Bronchial epithelial cell (primary cell): ENCODE data around the gene RARA. TPM values are rescaled to one million over a fixed set of nuclear protein-coding genes. Genes with fewer than 3 reads are reported as not detected.

Experiments used
- DNase-seq: peaks from one replicate; pipeline ENCODE4 v3.0.0-alpha.2; 2010; ENCODE audit warnings: low read depth
- FAIRE-seq: peaks from 2 replicates; lab custom pipeline; 2011; peaks lifted over from hg19 to GRCh38; lab: Jason Lieb, UNC
- H3K27me3 ChIP-seq: 2 replicates; pipeline ENCODE4 v1.5.1; 2011; ENCODE audit warnings: low read length; ENCODE audit not compliant: control insufficient read depth, insufficient read depth
- H3K36me3 ChIP-seq: 2 replicates; pipeline ENCODE4 v1.5.1; 2011; ENCODE audit warnings: low read length; ENCODE audit not compliant: control insufficient read depth, insufficient read depth
- H3K4me3 ChIP-seq: 2 replicates; pipeline ENCODE4 v1.5.1; 2011; ENCODE audit warnings: mild to moderate bottlenecking, low read depth, low read length, control low read depth
- CTCF ChIP-seq: IDR thresholded peaks from 2 replicates; pipeline ENCODE4 v1.5.1; 2011; ENCODE audit warnings: mild to moderate bottlenecking, moderate library complexity, low read length, control low read depth, inconsistent platforms; ENCODE audit not compliant: insufficient read depth, severe bottlenecking
- total RNA-seq: library from RNA; depleted of rRNA; stranded (reverse); fragments of >200 nt; gene quantifications from 2 replicates; pipeline ENCODE4 v1.2.1, GENCODE V29; 2014

Gene RARA
- total RNA-seq: 1.3 and 2.3 TPM in 2 replicates

- DNase-seq (no peak), FAIRE-seq (no peak)
- Histone ChIP-seq H3K36me3 (no peaks in the 10 kb centered on the region), H3K4me3 (peak within 1 kb of the TSS; percentile 65), H3K27me3 (no peaks in the 10 kb centered on the region)
- no peak for TF ChIP-seq CTCF
These were observed at the start of gene RARA for GRCh38 chr17:40309031-40309948. Gene RARA, plus strand, starts transcription at chr17:40309180. Its CDS starts 22,039 bp downstream, at chr17:40331219.

GRCh38 chr17:40259505-40259904 lies 49.5 kb upstream of the RARA start:
- Histone ChIP-seq H3K27me3 (no peaks in the 10 kb centered on the region), H3K36me3 (peaks cover 13% of the 10 kb centered on the region), H3K4me3 (no peak overlapping the region)
- DNase-seq (no peak), FAIRE-seq (no peak)
- TF ChIP-seq CTCF: no peak

GRCh38 chr17:40260528-40260927 lies 48.5 kb upstream of the RARA start:
- Histone ChIP-seq H3K27me3 (no peaks in the 10 kb centered on the region), H3K36me3 (peaks cover 18% of the 10 kb centered on the region), H3K4me3 (no peak overlapping the region)
- no peak for DNase-seq
- no peak for TF ChIP-seq CTCF
- no peak for FAIRE-seq

- Histone ChIP-seq H3K36me3 (peaks cover 18% of the 10 kb centered on the region), H3K27me3 (no peaks in the 10 kb centered on the region), H3K4me3 (no peak overlapping the region)
- FAIRE-seq: no peak
- no peak for DNase-seq
- no peak for TF ChIP-seq CTCF
These were observed 44.4 kb upstream of the RARA start for GRCh38 chr17:40264458-40265185.

- Histone ChIP-seq H3K27me3 (no peaks in the 10 kb centered on the region), H3K36me3 (peaks cover 19% of the 10 kb centered on the region), H3K4me3 (no peak overlapping the region)
- DNase-seq: no peak
- no peak for TF ChIP-seq CTCF
- no peak for FAIRE-seq
These were observed 43.6 kb upstream of the RARA start for GRCh38 chr17:40265337-40265736.
